Loucy (cell line): ENCODE results near the gene SULT4A1.

ENCODE experiments used
- H2AFZ ChIP-seq: fragments of 200-600 bp; sonication (generic); 2 replicates; pipeline ENCODE4 v1.6.0; 2016; ENCODE audit warnings: antibody characterized with exemption, mild to moderate bottlenecking, low read length, moderate library complexity
- H3F3A ChIP-seq: fragments of 200-600 bp; 2 replicates; pipeline ENCODE4 v1.6.0; 2016; ENCODE audit warnings: antibody characterized with exemption, low read depth, mild to moderate bottlenecking
- H3K27me3 ChIP-seq: fragments of 200-600 bp; sonication (generic); 2 replicates; pipeline ENCODE4 v1.6.1; 2014; ENCODE audit warnings: low read length, mild to moderate bottlenecking; ENCODE audit not compliant: insufficient read depth, poor library complexity, severe bottlenecking
- H3K36me3 ChIP-seq: fragments of 200-600 bp; sonication (generic); 2 replicates; pipeline ENCODE4 v1.6.1; 2016; ENCODE audit warnings: low read length; ENCODE audit not compliant: insufficient read depth
- H3K4me1 ChIP-seq: fragments of 200-600 bp; sonication (generic); 2 replicates; pipeline ENCODE4 v1.5.1; 2014; ENCODE audit warnings: low read length, mild to moderate bottlenecking; ENCODE audit not compliant: insufficient read depth, poor library complexity, severe bottlenecking
- H3K4me2 ChIP-seq: fragments of 200-600 bp; sonication (generic); 2 replicates; pipeline ENCODE4 v1.6.0; 2014; ENCODE audit warnings: antibody characterized with exemption, low read length, low read depth, mild to moderate bottlenecking; ENCODE audit not compliant: poor library complexity, severe bottlenecking
- H3K4me3 ChIP-seq: fragments of 200-600 bp; sonication (generic); 2 replicates; pipeline ENCODE4 v1.5.1; 2014; ENCODE audit warnings: low read length, mild to moderate bottlenecking, mixed read lengths; ENCODE audit not compliant: poor library complexity, severe bottlenecking
- H3K79me2 ChIP-seq: fragments of 200-600 bp; sonication (generic); 2 replicates; pipeline ENCODE4 v1.6.1; 2014; ENCODE audit warnings: low read length; ENCODE audit not compliant: insufficient read depth
- H3K9ac ChIP-seq: fragments of 200-600 bp; sonication (generic); 2 replicates; pipeline ENCODE4 v1.6.0; 2014; ENCODE audit warnings: mild to moderate bottlenecking, low read depth, low read length, moderate library complexity; ENCODE audit not compliant: poor library complexity, severe bottlenecking
- H3K9me2 ChIP-seq: fragments of 200-600 bp; sonication (generic); replicated peaks from 2 replicates; pipeline ENCODE4 v1.6.1; 2016; ENCODE audit warnings: low read depth, low read length, mixed read lengths
- H3K9me3 ChIP-seq: fragments of 200-600 bp; sonication (generic); 2 replicates; pipeline ENCODE4 v1.6.1; 2014; ENCODE audit warnings: mild to moderate bottlenecking, antibody characterized with exemption, low read length, low read depth; ENCODE audit not compliant: insufficient read depth
- H4K20me1 ChIP-seq: fragments of 200-600 bp; sonication (generic); 2 replicates; pipeline ENCODE4 v1.6.0; 2014; ENCODE audit warnings: antibody characterized with exemption, low read length, mild to moderate bottlenecking; ENCODE audit not compliant: insufficient read depth, poor library complexity, severe bottlenecking
- CTCF ChIP-seq: fragments of 200-600 bp; sonication (generic); conservative IDR thresholded peaks from 2 replicates; pipeline ENCODE4 v1.5.1; 2014; ENCODE audit warnings: mild to moderate bottlenecking, antibody characterized with exemption, low read length
- EZH2phosphoT487 ChIP-seq: fragments of 200-600 bp; IDR thresholded peaks from 2 replicates; pipeline ENCODE4 v1.6.1; 2018; ENCODE audit warnings: antibody characterized with exemption, mild to moderate bottlenecking, moderate library complexity, borderline replicate concordance

Gene SULT4A1

GRCh38 chr22:43883012-43883661 lies 20.8 kb upstream of the SULT4A1 start:
- Histone ChIP-seq H3K36me3 (no peaks in the 10 kb centered on the region), H3K4me3 (no peak overlapping the region), H3K4me1 (no peaks in the 10 kb centered on the region), H3F3A (no peaks in the 10 kb centered on the region), H3K79me2 (no peaks in the 10 kb centered on the region), H4K20me1 (no peaks in the 10 kb centered on the region), H3K9me3 (no peaks in the 10 kb centered on the region), H3K9me2 (no peaks in the 10 kb centered on the region), H3K9ac (no peak overlapping the region), H3K4me2 (no peak overlapping the region), H3K27me3 (no peaks in the 10 kb centered on the region), H2AFZ (no peak overlapping the region)
- TF ChIP-seq CTCF (peak; percentile 89), EZH2phosphoT487 (no peak)

- H2AFZ ChIP-seq = no peak overlapping the region
- H3K79me2 ChIP-seq = no peaks in the 10 kb centered on the region
- no peaks in the 10 kb centered on the region for H3F3A ChIP-seq
- no peak overlapping the region for H3K4me3 ChIP-seq
- no peaks in the 10 kb centered on the region for H3K36me3 ChIP-seq
- no peak overlapping the region for H3K4me2 ChIP-seq
- no peaks in the 10 kb centered on the region for H3K9me2 ChIP-seq
- no peak for TF ChIP-seq CTCF
- H3K9ac ChIP-seq = no peak overlapping the region
- no peaks in the 10 kb centered on the region for H3K4me1 ChIP-seq
- no peaks in the 10 kb centered on the region for H4K20me1 ChIP-seq
- no peaks in the 10 kb centered on the region for H3K27me3 ChIP-seq
- no peaks in the 10 kb centered on the region for H3K9me3 ChIP-seq
These were observed 19.9 kb upstream of the SULT4A1 start for GRCh38 chr22:43882122-43882767.

GRCh38 chr22:43881091-43882061 lies 19.1 kb upstream of the SULT4A1 start:
- Histone ChIP-seq H3K27me3 (no peaks in the 10 kb centered on the region), H4K20me1 (no peaks in the 10 kb centered on the region), H3K4me1 (no peaks in the 10 kb centered on the region), H3K9me2 (no peaks in the 10 kb centered on the region), H3K36me3 (no peaks in the 10 kb centered on the region), H3K4me3 (no peak overlapping the region), H3K4me2 (no peak overlapping the region), H3K9ac (no peak overlapping the region), H2AFZ (no peak overlapping the region), H3K79me2 (no peaks in the 10 kb centered on the region), H3F3A (no peaks in the 10 kb centered on the region), H3K9me3 (no peaks in the 10 kb centered on the region)
- TF ChIP-seq CTCF (no peak), EZH2phosphoT487 (no peak)
